ENCODE data around the gene PACS2.

PACS2 gene

GRCh38 chr14:105431256-105431655, 116.7 kb downstream of the PACS2 start:
- Histone ChIP-seq H3K36me3 (ENCODE audit: control insufficient read depth, insufficient read depth, low read length) (peaks cover 10% of the 10 kb centered on the region), H3K27ac (ENCODE audit: insufficient read depth, low read length, poor library complexity, severe bottlenecking) (no peak overlapping the region)

GRCh38 chr14:105432657-105433056, 118.1 kb downstream of the PACS2 start:
- H3K27me3 ChIP-seq (replicated peaks; ENCODE audit: control insufficient read depth, insufficient read depth, low read length, poor library complexity, severe bottlenecking) = no peaks in the 10 kb centered on the region
- H3K4me3 ChIP-seq (ENCODE audit: insufficient read depth, low read depth, low read length, poor library complexity, severe bottlenecking) = no peak overlapping the region
- H3K4me1 ChIP-seq (ENCODE audit: control insufficient read depth, insufficient read depth, low read length, poor library complexity, severe bottlenecking) = no peaks in the 10 kb centered on the region
- DNase-seq = no peak
- H3K9me3 ChIP-seq (ENCODE audit: control insufficient read depth, low read length) = no peaks in the 10 kb centered on the region
- no peaks in the 10 kb centered on the region for H3K36me3 ChIP-seq (ENCODE audit: control insufficient read depth, insufficient read depth, low read length)
- H3K27ac ChIP-seq (ENCODE audit: insufficient read depth, low read length, poor library complexity, severe bottlenecking) = no peak overlapping the region

More at GRCh38 chr14:105431256-105431655, 116.7 kb downstream of the PACS2 start:
- DNase-seq = no peak
- Histone ChIP-seq H3K9me3 (ENCODE audit: control insufficient read depth, low read length) (no peaks in the 10 kb centered on the region), H3K4me1 (ENCODE audit: control insufficient read depth, insufficient read depth, low read length, poor library complexity, severe bottlenecking) (no peaks in the 10 kb centered on the region), H3K4me3 (ENCODE audit: insufficient read depth, low read depth, low read length, poor library complexity, severe bottlenecking) (no peak overlapping the region), H3K27me3 (replicated peaks; ENCODE audit: control insufficient read depth, insufficient read depth, low read length, poor library complexity, severe bottlenecking) (no peaks in the 10 kb centered on the region)

GRCh38 chr14:105433161-105433605, 118.6 kb downstream of the PACS2 start:
- Histone ChIP-seq H3K27me3 (replicated peaks; ENCODE audit: control insufficient read depth, insufficient read depth, low read length, poor library complexity, severe bottlenecking) (no peaks in the 10 kb centered on the region), H3K9me3 (ENCODE audit: control insufficient read depth, low read length) (no peaks in the 10 kb centered on the region), H3K27ac (ENCODE audit: insufficient read depth, low read length, poor library complexity, severe bottlenecking) (no peak overlapping the region), H3K36me3 (ENCODE audit: control insufficient read depth, insufficient read depth, low read length) (no peaks in the 10 kb centered on the region), H3K4me1 (ENCODE audit: control insufficient read depth, insufficient read depth, low read length, poor library complexity, severe bottlenecking) (no peaks in the 10 kb centered on the region), H3K4me3 (ENCODE audit: insufficient read depth, low read depth, low read length, poor library complexity, severe bottlenecking) (no peak overlapping the region)
- DNase-seq = no peak

GRCh38 chr14:105436402-105436801, 121.9 kb downstream of the PACS2 start:
- peaks cover 3% of the 10 kb centered on the region for H3K36me3 ChIP-seq (ENCODE audit: control insufficient read depth, insufficient read depth, low read length)

GRCh38 chr14:105436891-105437722, 122.6 kb downstream of the PACS2 start:
- peaks cover 3% of the 10 kb centered on the region for H3K36me3 ChIP-seq (ENCODE audit: control insufficient read depth, insufficient read depth, low read length)
- H3K9me3 ChIP-seq (ENCODE audit: control insufficient read depth, low read length) = no peaks in the 10 kb centered on the region
- no peaks in the 10 kb centered on the region for H3K4me1 ChIP-seq (ENCODE audit: control insufficient read depth, insufficient read depth, low read length, poor library complexity, severe bottlenecking)
- no peaks in the 10 kb centered on the region for H3K27me3 ChIP-seq (replicated peaks; ENCODE audit: control insufficient read depth, insufficient read depth, low read length, poor library complexity, severe bottlenecking)
- H3K4me3 ChIP-seq (ENCODE audit: insufficient read depth, low read depth, low read length, poor library complexity, severe bottlenecking) = no peak overlapping the region
- no peak for DNase-seq
- H3K27ac ChIP-seq (ENCODE audit: insufficient read depth, low read length, poor library complexity, severe bottlenecking) = no peak overlapping the region

More at GRCh38 chr14:105436402-105436801, 121.9 kb downstream of the PACS2 start:
- DNase-seq = no peak
- H3K27me3 ChIP-seq (replicated peaks; ENCODE audit: control insufficient read depth, insufficient read depth, low read length, poor library complexity, severe bottlenecking) = no peaks in the 10 kb centered on the region
- no peak overlapping the region for H3K27ac ChIP-seq (ENCODE audit: insufficient read depth, low read length, poor library complexity, severe bottlenecking)
- H3K9me3 ChIP-seq (ENCODE audit: control insufficient read depth, low read length) = no peaks in the 10 kb centered on the region
- H3K4me3 ChIP-seq (ENCODE audit: insufficient read depth, low read depth, low read length, poor library complexity, severe bottlenecking) = no peak overlapping the region
- H3K4me1 ChIP-seq (ENCODE audit: control insufficient read depth, insufficient read depth, low read length, poor library complexity, severe bottlenecking) = no peaks in the 10 kb centered on the region

GRCh38 chr14:105437723-105438500, 123.4 kb downstream of the PACS2 start:
- Histone ChIP-seq H3K27me3 (replicated peaks; ENCODE audit: control insufficient read depth, insufficient read depth, low read length, poor library complexity, severe bottlenecking) (no peaks in the 10 kb centered on the region), H3K4me1 (ENCODE audit: control insufficient read depth, insufficient read depth, low read length, poor library complexity, severe bottlenecking) (no peaks in the 10 kb centered on the region), H3K27ac (ENCODE audit: insufficient read depth, low read length, poor library complexity, severe bottlenecking) (no peak overlapping the region), H3K9me3 (ENCODE audit: control insufficient read depth, low read length) (no peaks in the 10 kb centered on the region), H3K4me3 (ENCODE audit: insufficient read depth, low read depth, low read length, poor library complexity, severe bottlenecking) (no peak overlapping the region), H3K36me3 (ENCODE audit: control insufficient read depth, insufficient read depth, low read length) (peaks cover 6% of the 10 kb centered on the region)
- no peak for DNase-seq

GRCh38 chr14:105439179-105439578, 124.6 kb downstream of the PACS2 start:
- no peak overlapping the region for H3K4me3 ChIP-seq (ENCODE audit: insufficient read depth, low read depth, low read length, poor library complexity, severe bottlenecking)
- no peaks in the 10 kb centered on the region for H3K27me3 ChIP-seq (replicated peaks; ENCODE audit: control insufficient read depth, insufficient read depth, low read length, poor library complexity, severe bottlenecking)
- H3K36me3 ChIP-seq (ENCODE audit: control insufficient read depth, insufficient read depth, low read length) = peaks cover 6% of the 10 kb centered on the region
- no peak overlapping the region for H3K27ac ChIP-seq (ENCODE audit: insufficient read depth, low read length, poor library complexity, severe bottlenecking)
- H3K4me1 ChIP-seq (ENCODE audit: control insufficient read depth, insufficient read depth, low read length, poor library complexity, severe bottlenecking) = no peaks in the 10 kb centered on the region
- H3K9me3 ChIP-seq (ENCODE audit: control insufficient read depth, low read length) = no peaks in the 10 kb centered on the region
- no peak for DNase-seq

GRCh38 chr14:105439710-105440553, 125.4 kb downstream of the PACS2 start:
- Histone ChIP-seq H3K36me3 (ENCODE audit: control insufficient read depth, insufficient read depth, low read length) (peaks cover 6% of the 10 kb centered on the region), H3K9me3 (ENCODE audit: control insufficient read depth, low read length) (no peaks in the 10 kb centered on the region), H3K4me1 (ENCODE audit: control insufficient read depth, insufficient read depth, low read length, poor library complexity, severe bottlenecking) (no peaks in the 10 kb centered on the region), H3K27me3 (replicated peaks; ENCODE audit: control insufficient read depth, insufficient read depth, low read length, poor library complexity, severe bottlenecking) (no peaks in the 10 kb centered on the region), H3K27ac (ENCODE audit: insufficient read depth, low read length, poor library complexity, severe bottlenecking) (no peak overlapping the region), H3K4me3 (ENCODE audit: insufficient read depth, low read depth, low read length, poor library complexity, severe bottlenecking) (no peak overlapping the region)
- DNase-seq = no peak

GRCh38 chr14:105440554-105440900, 126.0 kb downstream of the PACS2 start:
- Histone ChIP-seq H3K4me1 (ENCODE audit: control insufficient read depth, insufficient read depth, low read length, poor library complexity, severe bottlenecking) (no peaks in the 10 kb centered on the region), H3K9me3 (ENCODE audit: control insufficient read depth, low read length) (no peaks in the 10 kb centered on the region), H3K36me3 (ENCODE audit: control insufficient read depth, insufficient read depth, low read length) (peaks cover 6% of the 10 kb centered on the region), H3K27me3 (replicated peaks; ENCODE audit: control insufficient read depth, insufficient read depth, low read length, poor library complexity, severe bottlenecking) (no peaks in the 10 kb centered on the region), H3K4me3 (ENCODE audit: insufficient read depth, low read depth, low read length, poor library complexity, severe bottlenecking) (no peak overlapping the region), H3K27ac (ENCODE audit: insufficient read depth, low read length, poor library complexity, severe bottlenecking) (no peak overlapping the region)
- no peak for DNase-seq
